GM19193 (cell line): ENCODE data around the gene KCNN2.

ENCODE experiments used
- POLR2A ChIP-seq: IDR thresholded peaks from 4 replicates; pipeline ENCODE4 v1.6.1; 2011; ENCODE audit not compliant: insufficient read depth, insufficient read length; ENCODE audit errors: extremely low read depth

KCNN2 gene

GRCh38 chr5:114434396-114435219 lies 72.7 kb downstream of the KCNN2 start:
- no peak for TF ChIP-seq POLR2A

GRCh38 chr5:114435220-114435481 lies 73.3 kb downstream of the KCNN2 start:
- TF ChIP-seq POLR2A: no peak

GRCh38 chr5:114435885-114436299 lies 74.0 kb downstream of the KCNN2 start:
- no peak for TF ChIP-seq POLR2A

GRCh38 chr5:114437936-114438335 lies 76.1 kb downstream of the KCNN2 start:
- no peak for TF ChIP-seq POLR2A

- no peak for TF ChIP-seq POLR2A
Measured at GRCh38 chr5:114438471-114438870, 76.6 kb downstream of the KCNN2 start.

GRCh38 chr5:114447084-114447773 lies 85.4 kb downstream of the KCNN2 start:
- no peak for TF ChIP-seq POLR2A

- no peak for TF ChIP-seq POLR2A
Measured at GRCh38 chr5:114448481-114448880, 86.6 kb downstream of the KCNN2 start.

GRCh38 chr5:114449860-114450421 lies 88.1 kb downstream of the KCNN2 start:
- TF ChIP-seq POLR2A: no peak

GRCh38 chr5:114450437-114450836 lies 88.6 kb downstream of the KCNN2 start:
- no peak for TF ChIP-seq POLR2A

- no peak for TF ChIP-seq POLR2A
Measured at GRCh38 chr5:114458726-114459125, 96.9 kb downstream of the KCNN2 start.

- TF ChIP-seq POLR2A: no peak
Measured at GRCh38 chr5:114467171-114467570, 105.3 kb downstream of the KCNN2 start.

GRCh38 chr5:114467729-114468128 lies 105.9 kb downstream of the KCNN2 start:
- no peak for TF ChIP-seq POLR2A

GRCh38 chr5:114469372-114469771 lies 107.5 kb downstream of the KCNN2 start:
- no peak for TF ChIP-seq POLR2A

GRCh38 chr5:114471529-114471928 lies 109.7 kb downstream of the KCNN2 start:
- TF ChIP-seq POLR2A: no peak

GRCh38 chr5:114473541-114473940 lies 111.7 kb downstream of the KCNN2 start:
- no peak for TF ChIP-seq POLR2A

GRCh38 chr5:114477816-114478334 lies 116.0 kb downstream of the KCNN2 start:
- TF ChIP-seq POLR2A: no peak
